ENCODE data around the gene KCNAB1. TPM values are rescaled to one million over a fixed set of nuclear protein-coding genes. Genes with fewer than 3 reads are reported as not detected.

Gene KCNAB1
- total and polyA plus RNA-seq, 2 experiments from 2014 or later: 0.80 to 1.4 TPM

DNA sequence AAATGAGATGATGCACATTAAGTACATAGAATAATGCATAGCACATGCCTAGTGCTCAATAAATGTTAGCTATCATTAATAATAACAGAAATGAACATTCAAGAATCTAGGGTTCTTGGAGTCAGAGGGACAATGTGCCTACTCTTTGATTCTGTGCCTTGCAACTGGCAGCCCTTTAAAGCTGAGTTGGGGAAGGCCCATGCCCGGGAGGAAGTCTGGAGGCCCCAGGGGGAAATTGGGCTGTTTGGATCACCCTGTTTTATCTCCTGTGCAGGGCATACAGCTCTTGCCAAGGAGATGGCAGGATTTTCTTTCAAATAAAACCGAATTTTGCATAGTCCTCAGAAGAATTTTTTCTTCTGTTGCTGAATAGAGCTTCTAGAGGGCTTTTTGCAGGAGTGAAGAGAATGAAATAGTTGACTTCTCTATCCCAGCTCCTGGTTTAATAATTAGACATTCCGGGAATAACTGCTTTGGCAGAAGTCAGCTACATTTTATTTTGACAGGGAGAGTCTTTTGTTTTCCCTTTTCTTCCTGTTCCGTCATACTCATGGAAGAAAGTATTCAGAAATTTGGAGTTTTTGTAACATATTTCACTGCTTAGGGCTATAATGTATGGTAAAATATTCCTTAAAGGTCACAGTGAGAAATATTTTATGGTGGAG is 18.0 kb upstream of the KCNAB1 start:
- DNase-seq (ENCODE audit: low spot score): no peak
- Histone ChIP-seq H2AFZ (no peak overlapping the region), H3K79me2 (no peaks in the 10 kb centered on the region), H4K20me1 (ENCODE audit: insufficient read depth, poor library complexity, severe bottlenecking) (no peaks in the 10 kb centered on the region), H3K27ac (no peak overlapping the region), H3K4me2 (no peak overlapping the region), H3K27me3 (no peaks in the 10 kb centered on the region), H3K9me2 (replicated peaks; ENCODE audit: insufficient read depth) (no peaks in the 10 kb centered on the region), H3K36me3 (replicated peaks; ENCODE audit: insufficient read depth, low read depth) (no peaks in the 10 kb centered on the region), H3K9me3 (ENCODE audit: low read depth) (no peaks in the 10 kb centered on the region), H3K4me3 (no peak overlapping the region), H3K4me1 (ENCODE audit: insufficient read depth) (no peaks in the 10 kb centered on the region)
- 71% methylated on average over 4 of the region's 4 CpGs for WGBS (ENCODE audit: low lambda C conversion rate, missing lambda C conversion rate)
- TF ChIP-seq EZH2 (IDR thresholded peaks at IDR 0.05; ENCODE audit: borderline replicate concordance) (no peak), CTCF (IDR thresholded peaks at IDR 0.05; ENCODE audit: poor library complexity) (no peak), EZH2phosphoT487 (IDR thresholded peaks at IDR 0.05; ENCODE audit: low read depth, severe bottlenecking, unreplicated experiment) (no peak)

GRCh38 chr3:156106721-156107373 is 13.5 kb upstream of the KCNAB1 start:
- no peak overlapping the region for H3K27ac ChIP-seq
- no peak overlapping the region for H3K4me3 ChIP-seq

DNA sequence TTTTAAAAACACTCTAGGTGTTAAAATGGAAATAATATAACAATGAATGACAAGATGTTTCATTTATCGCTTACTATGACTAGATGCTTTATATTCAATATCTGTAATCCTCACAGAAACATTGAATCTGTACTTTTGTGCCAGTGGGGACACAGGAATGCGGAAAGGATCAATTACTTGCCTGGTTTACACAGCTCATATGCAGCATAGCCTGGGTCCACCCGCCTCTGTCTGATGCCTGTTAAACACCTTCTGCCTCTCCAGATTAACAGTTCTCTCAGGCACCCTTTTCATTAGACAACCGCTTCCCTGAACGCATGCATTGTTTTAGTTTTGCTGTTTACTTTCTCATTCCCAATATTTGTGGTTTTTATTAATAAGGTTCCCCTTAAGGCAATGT is 12.9 kb upstream of the KCNAB1 start:
- DNase-seq (ENCODE audit: low spot score): no peak
- Histone ChIP-seq H3K4me2 (no peak overlapping the region), H3K27me3 (no peaks in the 10 kb centered on the region), H3K4me3 (no peak overlapping the region), H2AFZ (no peak overlapping the region), H4K20me1 (ENCODE audit: insufficient read depth, poor library complexity, severe bottlenecking) (no peaks in the 10 kb centered on the region), H3K9me3 (ENCODE audit: low read depth) (no peaks in the 10 kb centered on the region), H3K9me2 (replicated peaks; ENCODE audit: insufficient read depth) (no peaks in the 10 kb centered on the region), H3K79me2 (no peaks in the 10 kb centered on the region), H3K36me3 (replicated peaks; ENCODE audit: insufficient read depth, low read depth) (no peaks in the 10 kb centered on the region), H3K27ac (no peak overlapping the region), H3K4me1 (ENCODE audit: insufficient read depth) (no peaks in the 10 kb centered on the region)
- TF ChIP-seq EZH2phosphoT487 (IDR thresholded peaks at IDR 0.05; ENCODE audit: low read depth, severe bottlenecking, unreplicated experiment) (no peak), EZH2 (IDR thresholded peaks at IDR 0.05; ENCODE audit: borderline replicate concordance) (no peak), CTCF (IDR thresholded peaks at IDR 0.05; ENCODE audit: poor library complexity) (no peak)
- 82% methylated on average over 5 of the region's 5 CpGs for WGBS (ENCODE audit: low lambda C conversion rate, missing lambda C conversion rate)

More at GRCh38 chr3:156106721-156107373, 13.5 kb upstream of the KCNAB1 start:
- no peak overlapping the region for H3K4me2 ChIP-seq
- H3K9me2 ChIP-seq (replicated peaks; ENCODE audit: insufficient read depth): no peaks in the 10 kb centered on the region
- 88% methylated on average over 7 of the region's 7 CpGs for WGBS (ENCODE audit: low lambda C conversion rate, missing lambda C conversion rate)
- TF ChIP-seq CTCF (IDR thresholded peaks at IDR 0.05; ENCODE audit: poor library complexity) (no peak), EZH2 (IDR thresholded peaks at IDR 0.05; ENCODE audit: borderline replicate concordance) (no peak), EZH2phosphoT487 (IDR thresholded peaks at IDR 0.05; ENCODE audit: low read depth, severe bottlenecking, unreplicated experiment) (no peak)
- H3K4me1 ChIP-seq (ENCODE audit: insufficient read depth): no peaks in the 10 kb centered on the region
- no peaks in the 10 kb centered on the region for H3K36me3 ChIP-seq (replicated peaks; ENCODE audit: insufficient read depth, low read depth)
- no peaks in the 10 kb centered on the region for H3K9me3 ChIP-seq (ENCODE audit: low read depth)
- DNase-seq (ENCODE audit: low spot score): no peak
- H3K79me2 ChIP-seq: no peaks in the 10 kb centered on the region
- no peaks in the 10 kb centered on the region for H4K20me1 ChIP-seq (ENCODE audit: insufficient read depth, poor library complexity, severe bottlenecking)
- no peaks in the 10 kb centered on the region for H3K27me3 ChIP-seq
- H2AFZ ChIP-seq: no peak overlapping the region

All from hepatocyte (in vitro differentiated cells).